GM23338 (cell line): ENCODE results near the gene CHRNB2. TPM values are rescaled to one million over a fixed set of nuclear protein-coding genes. Genes with fewer than 3 reads are reported as not detected.

Experiments used
- ATAC-seq: fragments of 200-7000 bp; cut with Tn5 transposase; 3 replicates; pipeline ENCODE4 v1.9.1; 2020
- DNase-seq: peaks from one replicate; pipeline ENCODE4 v3.0.0-alpha.2; 2015; ENCODE audit warnings: low spot score
- H2AFZ ChIP-seq: fragments of 200-600 bp; sonication (generic); 2 replicates; pipeline ENCODE4 v1.8.0; 2016; ENCODE audit warnings: antibody characterized with exemption, mild to moderate bottlenecking, moderate library complexity
- H3F3A ChIP-seq: fragments of 200-600 bp; sonication (generic); replicated peaks from 2 replicates; pipeline ENCODE4 v1.8.0; 2017; ENCODE audit warnings: antibody characterized with exemption, mixed run types, low read depth
- H3K27ac ChIP-seq: fragments of 200-600 bp; sonication (generic); 2 replicates; pipeline ENCODE4 v1.6.1; 2016; ENCODE audit warnings: low read depth
- H3K27me3 ChIP-seq: fragments of 200-600 bp; sonication (generic); 2 replicates; pipeline ENCODE4 v1.8.0; 2016; ENCODE audit warnings: mild to moderate bottlenecking, mixed run types, moderate library complexity; ENCODE audit not compliant: insufficient read depth
- H3K36me3 ChIP-seq: fragments of 200-600 bp; sonication (generic); 2 replicates; pipeline ENCODE4 v1.8.0; 2016; ENCODE audit warnings: mild to moderate bottlenecking; ENCODE audit not compliant: insufficient read depth
- H3K4me1 ChIP-seq: fragments of 200-600 bp; sonication (generic); 2 replicates; pipeline ENCODE4 v1.8.0; 2016; ENCODE audit warnings: mild to moderate bottlenecking, moderate library complexity; ENCODE audit not compliant: insufficient read depth
- H3K4me2 ChIP-seq: fragments of 200-600 bp; sonication (generic); 2 replicates; pipeline ENCODE4 v1.7.1; 2017; ENCODE audit warnings: mixed run types
- H3K4me3 ChIP-seq: fragments of 200-600 bp; sonication (generic); 2 replicates; pipeline ENCODE4 v1.6.1; 2016; ENCODE audit warnings: mixed run types
- H3K79me2 ChIP-seq: fragments of 200-600 bp; sonication (generic); replicated peaks from 2 replicates; pipeline ENCODE4 v1.8.0; 2017; ENCODE audit warnings: mild to moderate bottlenecking; ENCODE audit not compliant: insufficient read depth
- H3K9me2 ChIP-seq: fragments of 200-600 bp; sonication (generic); 2 replicates; pipeline ENCODE4 v1.8.0; 2017; ENCODE audit not compliant: insufficient read depth
- H4K20me1 ChIP-seq: fragments of 200-600 bp; sonication (generic); replicated peaks from 2 replicates; pipeline ENCODE4 v1.8.0; 2017; ENCODE audit warnings: mild to moderate bottlenecking; ENCODE audit not compliant: insufficient read depth
- H3K27ac Mint-ChIP-seq: 2 replicates; pipeline ENCODE4 v1.8.0; 2020; ENCODE audit warnings: inconsistent platforms, mild to moderate bottlenecking, moderate library complexity, mixed read lengths
- H3K27me3 Mint-ChIP-seq: 3 replicates; pipeline ENCODE4 v1.8.0; 2022; ENCODE audit warnings: low read depth, mild to moderate bottlenecking, moderate library complexity, mixed read lengths, inconsistent platforms; ENCODE audit not compliant: insufficient read depth, poor library complexity
- H3K36me3 Mint-ChIP-seq: 3 replicates; pipeline ENCODE4 v1.8.0; 2021; ENCODE audit warnings: low read depth, mild to moderate bottlenecking, inconsistent platforms, moderate library complexity, mixed read lengths
- H3K4me1 Mint-ChIP-seq: 3 replicates; pipeline ENCODE4 v1.8.0; 2020; ENCODE audit warnings: mild to moderate bottlenecking, inconsistent platforms, mixed read lengths
- H3K4me3 Mint-ChIP-seq: 3 replicates; pipeline ENCODE4 v1.8.0; 2021; ENCODE audit warnings: moderate library complexity, mild to moderate bottlenecking, inconsistent platforms, mixed read lengths
- H3K9me3 Mint-ChIP-seq: 3 replicates; pipeline ENCODE4 v1.8.0; 2020; ENCODE audit warnings: moderate library complexity, mild to moderate bottlenecking, inconsistent platforms, mixed read lengths
- CREB1 ChIP-seq: fragments of 250-450 bp; sonication (Bioruptor Pico); IDR thresholded peaks from 2 replicates; pipeline ENCODE4 v1.5.0; 2020; ENCODE audit warnings: low read depth, mild to moderate bottlenecking, moderate library complexity
- CTCF ChIP-seq, 2 experiments: fragments of 200-600 bp in 1 of 2; sonication (generic) in 1 of 2; conservative IDR thresholded peaks; 2 replicates each; pipeline versions ENCODE4 v1.5.1 to v1.6.1; 2016 to 2017; ENCODE audit warnings: antibody characterized with exemption in 2 of 2, low read depth in 2 of 2, mild to moderate bottlenecking in 2 of 2, moderate library complexity in 1 of 2
- ETS1 ChIP-seq: IDR thresholded peaks from 2 replicates; pipeline ENCODE4 v1.6.1; 2016; ENCODE audit warnings: antibody characterized with exemption
- EZH2 ChIP-seq: fragments of 200-600 bp; sonication (generic); IDR thresholded peaks from one replicate; pipeline ENCODE4 v1.8.0; 2017; ENCODE audit warnings: antibody characterized with exemption, mild to moderate bottlenecking, low read depth; ENCODE audit not compliant: unreplicated experiment
- EZH2phosphoT487 ChIP-seq: fragments of 200-600 bp; sonication (generic); IDR thresholded peaks from one replicate; pipeline ENCODE4 v1.8.1; 2018; ENCODE audit warnings: antibody characterized with exemption; ENCODE audit not compliant: unreplicated experiment
- JUNB ChIP-seq: IDR thresholded peaks from one replicate; pipeline ENCODE4 v1.6.1; 2016; ENCODE audit warnings: antibody characterized with exemption; ENCODE audit not compliant: unreplicated experiment
- NANOG ChIP-seq: IDR thresholded peaks from 2 replicates; pipeline ENCODE4 v1.6.1; 2016; ENCODE audit warnings: antibody characterized with exemption, borderline replicate concordance
- POLR2AphosphoS5 ChIP-seq: IDR thresholded peaks from 2 replicates; pipeline ENCODE4 v1.6.1; 2016; ENCODE audit warnings: antibody characterized with exemption, low read depth
- REST ChIP-seq: IDR thresholded peaks from one replicate; pipeline ENCODE4 v1.6.1; 2018; ENCODE audit warnings: antibody characterized with exemption; ENCODE audit not compliant: unreplicated experiment
- STAT1 ChIP-seq: IDR thresholded peaks from one replicate; pipeline ENCODE4 v1.6.1; 2016; ENCODE audit warnings: antibody characterized with exemption; ENCODE audit not compliant: unreplicated experiment
- ZNF114 ChIP-seq: fragments of 250-450 bp; sonication (Bioruptor Pico); IDR thresholded peaks from 2 replicates; pipeline ENCODE4 v1.5.0; 2020; ENCODE audit warnings: mild to moderate bottlenecking, moderate library complexity
- ZNF331 ChIP-seq: fragments of 250-450 bp; sonication (Bioruptor Pico); IDR thresholded peaks from 2 replicates; pipeline ENCODE4 v1.5.0; 2020; ENCODE audit warnings: low read depth, mild to moderate bottlenecking, moderate library complexity
- ZNF462 ChIP-seq: fragments of 250-450 bp; sonication (Bioruptor Pico); IDR thresholded peaks from 2 replicates; pipeline ENCODE4 v1.5.0; 2020; ENCODE audit warnings: mild to moderate bottlenecking, moderate library complexity
- polyA plus RNA-seq: library from polyadenylated mRNA; unstranded; fragments of >200 nt; fragmentation: Nextera tagmentation; extraction: Ambion mirVana; gene quantifications from 2 replicates; pipeline ENCODE4 v1.2.1, GENCODE V29; 2016
- total RNA-seq: library from RNA; depleted of rRNA; stranded (reverse); fragments of >200 nt; shearing (Covaris generic); gene quantifications from 2 replicates; pipeline ENCODE4 v1.2.3, GENCODE V29; 2014

Gene CHRNB2
- total and polyA plus RNA-seq, 2 experiments from 2014 or later: 0.73 to 3.6 TPM

- TF ChIP-seq REST: no peak
- no peak for TF ChIP-seq ZNF331 (CRISPR knock-in tag)
- no peak for TF ChIP-seq JUNB
- TF ChIP-seq EZH2phosphoT487: no peak
Measured at GRCh38 chr1:154581766-154582165, 14.2 kb downstream of the CHRNB2 start (continued).

GRCh38 chr1:154582885-154583284 lies 15.3 kb downstream of the CHRNB2 start:
- Mint-ChIP-seq H3K27me3 (peaks cover 6% of the 10 kb centered on the region), H3K4me3 (no peak overlapping the region), H3K36me3 (peaks cover 93% of the 10 kb centered on the region), H3K27ac (no peak overlapping the region), H3K4me1 (no peaks in the 10 kb centered on the region; the same call in 2 of the 3 replicates), H3K9me3 (no peaks in the 10 kb centered on the region)
- Histone ChIP-seq H3K4me3 (no peak overlapping the region), H3K9me2 (no peaks in the 10 kb centered on the region), H3F3A (0 out of 2 replicates have a peak, but pooled peaks cover 3% of the 10 kb centered on the region), H3K27ac (no peak overlapping the region), H3K4me2 (no peak overlapping the region), H3K36me3 (peaks cover 58% of the 10 kb centered on the region), H3K79me2 (no peaks in the 10 kb centered on the region), H2AFZ (no peak overlapping the region), H3K4me1 (no peaks in the 10 kb centered on the region), H4K20me1 (peaks cover 19% of the 10 kb centered on the region), H3K27me3 (no peaks in the 10 kb centered on the region)
- no peak for DNase-seq
- no peak for ATAC-seq
- no peak for TF ChIP-seq EZH2phosphoT487
- TF ChIP-seq JUNB: no peak
- no peak for TF ChIP-seq EZH2
- TF ChIP-seq CTCF (conservative IDR thresholded peaks at IDR 0.05; ENCODE audit: low read depth in 2 of 2): no peak
- no peak for TF ChIP-seq NANOG
- TF ChIP-seq ZNF462 (CRISPR knock-in tag): no peak
- no peak for TF ChIP-seq ETS1
- no peak for TF ChIP-seq STAT1
- no peak for TF ChIP-seq ZNF114 (CRISPR knock-in tag)
- no peak for TF ChIP-seq CREB1
- TF ChIP-seq POLR2AphosphoS5: no peak
- no peak for TF ChIP-seq ZNF331 (CRISPR knock-in tag)
